IMR-90 (cell line): ENCODE results near the gene ZC3H12D.
"Not testable (repeated sequence)": the region's sequence is repeated elsewhere in the genome, so short reads cannot be mapped to it uniquely, and the experiment has no call there.

ENCODE experiments used
- BHLHE40 ChIP-seq: fragments of 150-350 bp; IDR thresholded peaks from 2 replicates; pipeline ENCODE4 v1.6.1; 2016; ENCODE audit warnings: mild to moderate bottlenecking, low read depth, low read length
- CTCF ChIP-seq: conservative IDR thresholded peaks from 2 replicates; pipeline ENCODE4 v1.5.1; 2012; ENCODE audit warnings: mild to moderate bottlenecking, low read depth, low read length, improper control_type of control experiment
- POLR2A ChIP-seq: IDR thresholded peaks from 2 replicates; pipeline ENCODE4 v1.6.1; 2012; ENCODE audit warnings: mild to moderate bottlenecking, low read depth, low read length
- RFX5 ChIP-seq: IDR thresholded peaks from 2 replicates; pipeline ENCODE4 v1.8.0; 2012; ENCODE audit warnings: low read depth, mild to moderate bottlenecking, low read length, moderate library complexity

GRCh38 chr6:149444360-149445094 lies 40.3 kb downstream of the ZC3H12D start:
- TF ChIP-seq POLR2A, CTCF, RFX5, BHLHE40: not testable (repeated sequence)
